Hindlimb muscle (tissue), 1 donor: Measurements from ENCODE around the gene DPEP1. TPM values are rescaled to one million over a fixed set of nuclear protein-coding genes. Genes with fewer than 3 reads are reported as not detected.
"Not testable (repeated sequence)": the region's sequence is repeated elsewhere in the genome, so short reads cannot be mapped to it uniquely, and the experiment has no call there.

ENCODE experiments used
- DNase-seq: peaks from one replicate; pipeline ENCODE4 v3.0.0-alpha.2; 2013
- polyA plus RNA-seq: library from polyadenylated mRNA; unstranded; fragments of 120-200 nt; gene quantifications from one replicate; pipeline ENCODE4 v1.2.1, GENCODE V29; 2013; ENCODE audit not compliant: insufficient read length

DPEP1 gene
- polyA plus RNA-seq, 1 donor: 0.39 TPM

DNA sequence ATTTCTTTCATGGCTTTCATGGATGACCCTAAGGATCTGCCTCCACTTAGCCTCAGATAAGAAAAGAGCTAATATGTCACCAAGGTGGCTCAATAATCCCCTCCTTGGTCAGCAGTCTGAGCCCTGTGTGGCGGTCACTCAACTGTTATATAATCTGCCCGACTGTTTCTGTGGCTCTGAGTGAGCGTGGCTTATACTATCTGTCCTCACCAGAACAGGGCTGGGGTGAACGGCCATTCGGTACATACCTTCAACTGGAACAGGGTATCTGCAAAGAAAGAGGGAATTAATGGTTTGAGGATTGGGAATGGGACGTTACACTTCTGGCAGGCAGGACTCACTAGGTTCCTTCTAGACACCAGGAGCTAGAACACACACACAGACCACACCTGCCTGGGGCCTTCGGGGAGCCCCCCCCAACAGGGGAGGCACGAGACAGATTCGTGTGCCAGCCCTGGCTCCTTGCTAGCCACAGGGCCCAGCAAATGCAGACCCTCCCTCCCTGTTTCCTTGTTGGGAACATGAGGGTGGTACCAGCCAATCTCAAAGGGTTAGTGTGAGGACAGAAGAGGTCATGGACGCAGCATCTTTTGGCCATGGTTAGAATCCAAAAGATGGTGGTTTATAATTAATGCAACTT is 40.3 kb downstream of the DPEP1 start:
- no peak for DNase-seq

GRCh38 chr16:89655062-89655643 is 41.7 kb downstream of the DPEP1 start:
- DNase-seq: no peak

DNA sequence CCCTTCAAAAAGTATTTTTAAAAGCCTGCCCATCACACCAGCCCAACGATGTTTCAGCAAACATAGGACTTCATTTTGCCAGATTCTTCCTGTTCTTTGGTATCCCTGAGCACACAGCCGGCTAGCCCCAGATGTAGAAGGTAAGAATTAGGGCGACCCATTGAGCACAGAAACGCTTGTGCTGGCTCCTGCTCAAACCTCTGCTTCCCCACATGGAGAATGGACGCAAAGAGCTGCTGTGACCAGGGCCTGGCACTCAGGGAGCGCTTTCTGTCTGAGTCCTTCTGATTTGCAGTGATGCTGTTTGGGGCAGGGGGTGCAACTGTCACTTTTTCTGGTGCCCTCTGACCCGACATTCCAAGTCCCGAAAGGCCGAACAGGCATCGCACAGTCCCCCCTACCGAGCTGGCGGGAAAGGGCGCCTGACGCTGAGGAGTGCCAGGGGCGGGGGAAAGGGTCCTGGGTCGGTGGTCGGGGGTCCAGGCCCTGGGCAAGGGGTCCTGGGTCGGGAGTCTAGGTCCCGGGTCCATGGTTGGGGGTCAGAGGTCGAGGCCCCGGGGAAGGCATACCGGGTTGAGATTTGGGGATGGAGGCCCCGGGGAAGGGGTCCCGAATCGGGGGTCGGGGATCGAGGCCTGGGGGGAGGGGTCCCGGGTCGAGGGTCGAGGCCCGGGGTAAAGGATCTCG is 43.1 kb downstream of the DPEP1 start:
- no peak for DNase-seq

GRCh38 chr16:89657442-89658220 is 44.2 kb downstream of the DPEP1 start, which contains the start of the genes CHMP1A and SPATA33:
CHMP1A (minus strand) TSS chr16:89657708; CDS start chr16:89657588, 120 bp downstream.
SPATA33 (plus strand) TSS chr16:89657836; CDS start chr16:89657912, 76 bp downstream.
- peak; percentile 94 for DNase-seq

DNA sequence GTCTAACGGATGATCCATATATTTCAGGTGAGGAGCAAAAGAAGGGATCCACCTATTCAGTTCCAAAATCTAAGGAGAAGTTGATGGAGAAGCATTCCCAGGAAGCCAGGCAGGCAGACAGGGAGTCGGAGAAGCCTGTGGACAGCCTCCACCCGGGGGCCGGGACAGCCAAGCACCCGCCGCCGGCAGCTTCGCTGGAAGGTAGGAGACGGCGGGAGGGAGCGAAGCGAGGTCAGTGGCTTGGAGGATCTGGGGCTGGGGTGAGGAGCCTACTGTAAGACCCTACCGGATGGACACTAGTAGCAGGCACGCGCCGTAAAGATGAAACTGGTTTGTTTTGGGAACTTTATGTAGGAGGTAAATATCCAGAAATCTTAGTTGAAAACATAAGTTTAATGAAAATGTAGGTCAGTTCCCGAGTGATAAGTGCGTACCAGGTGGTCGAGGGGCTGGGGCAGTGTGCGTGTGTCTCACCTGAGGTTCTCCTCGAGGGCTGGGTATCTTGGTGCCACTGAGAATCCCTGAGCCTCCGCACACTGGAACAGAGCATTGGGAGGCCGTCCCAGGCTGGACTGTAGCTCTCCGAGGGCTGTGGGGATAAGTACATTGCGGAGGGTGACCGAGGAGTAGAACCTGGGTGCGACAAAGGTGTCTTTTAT is 44.9 kb downstream of the DPEP1 start:
- no peak for DNase-seq

DNA sequence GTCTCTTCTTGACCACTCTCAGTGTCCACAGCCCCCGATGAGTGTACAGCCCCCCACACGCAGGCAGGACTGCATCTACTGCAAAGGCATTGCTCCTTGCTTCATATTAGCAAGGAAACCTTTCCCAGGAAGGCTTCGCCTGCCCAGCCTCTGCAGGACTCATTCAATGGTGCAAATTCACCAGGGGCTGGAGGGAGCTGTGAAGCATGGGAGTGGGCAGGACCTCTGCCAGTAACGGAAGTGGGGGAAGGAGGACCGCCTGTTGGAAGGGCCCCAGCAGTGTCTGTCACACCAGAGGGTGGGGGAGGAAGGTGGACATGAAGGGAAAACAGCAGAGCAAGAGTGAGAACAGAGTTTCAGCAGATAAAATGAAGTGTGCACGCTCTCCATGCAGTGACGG is 46.7 kb downstream of the DPEP1 start:
- DNase-seq: no peak

GRCh38 chr16:89661215-89661614 is 47.8 kb downstream of the DPEP1 start:
- no peak for DNase-seq

DNA sequence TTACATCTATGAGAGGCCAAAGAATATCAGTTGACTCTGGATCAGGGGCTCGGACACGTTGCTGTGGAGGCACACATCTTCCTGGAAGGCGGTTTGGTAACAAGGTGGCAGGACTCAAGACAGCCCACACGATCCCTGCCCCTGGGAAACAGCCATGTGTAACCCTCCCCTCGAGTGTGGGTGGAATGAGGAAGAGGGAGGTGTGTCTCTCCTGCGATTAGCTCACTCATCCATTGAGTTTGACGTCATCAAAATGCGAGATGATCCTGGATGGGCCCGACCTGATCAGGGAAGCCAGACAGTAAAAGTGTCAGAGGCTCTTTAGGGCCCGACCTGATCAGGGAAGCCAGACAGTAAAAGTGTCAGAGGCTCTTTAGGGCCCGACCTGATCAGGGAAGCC is 50.8 kb downstream of the DPEP1 start:
- not testable (repeated sequence) for DNase-seq

- DNase-seq: not testable (repeated sequence)
Measured at GRCh38 chr16:89667000-89667399, 53.6 kb downstream of the DPEP1 start.

DNA sequence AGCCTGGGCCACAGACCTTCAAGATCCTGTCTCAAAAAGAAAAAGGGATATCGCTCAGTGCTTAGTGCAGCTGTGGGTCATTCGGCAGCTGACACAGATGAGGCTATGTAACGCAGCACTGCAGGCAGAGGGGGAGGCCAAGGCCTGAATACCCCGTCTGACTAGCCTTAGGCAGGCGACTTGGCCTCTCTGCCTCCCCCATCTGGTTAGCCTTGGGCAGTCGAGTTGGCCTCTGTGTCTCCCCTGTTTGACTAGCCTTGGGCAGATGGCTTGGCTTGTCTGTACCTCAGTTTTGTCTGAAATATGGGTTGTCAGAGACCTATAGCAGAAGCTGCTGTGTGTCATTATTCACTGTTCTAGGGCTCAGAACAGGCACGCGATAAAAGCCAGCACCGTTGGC is 54.2 kb downstream of the DPEP1 start:
- no peak for DNase-seq

GRCh38 chr16:89668790-89669158 is 55.3 kb downstream of the DPEP1 start:
- DNase-seq: no peak

GRCh38 chr16:89669755-89670154 is 56.3 kb downstream of the DPEP1 start:
- DNase-seq: no peak

DNA sequence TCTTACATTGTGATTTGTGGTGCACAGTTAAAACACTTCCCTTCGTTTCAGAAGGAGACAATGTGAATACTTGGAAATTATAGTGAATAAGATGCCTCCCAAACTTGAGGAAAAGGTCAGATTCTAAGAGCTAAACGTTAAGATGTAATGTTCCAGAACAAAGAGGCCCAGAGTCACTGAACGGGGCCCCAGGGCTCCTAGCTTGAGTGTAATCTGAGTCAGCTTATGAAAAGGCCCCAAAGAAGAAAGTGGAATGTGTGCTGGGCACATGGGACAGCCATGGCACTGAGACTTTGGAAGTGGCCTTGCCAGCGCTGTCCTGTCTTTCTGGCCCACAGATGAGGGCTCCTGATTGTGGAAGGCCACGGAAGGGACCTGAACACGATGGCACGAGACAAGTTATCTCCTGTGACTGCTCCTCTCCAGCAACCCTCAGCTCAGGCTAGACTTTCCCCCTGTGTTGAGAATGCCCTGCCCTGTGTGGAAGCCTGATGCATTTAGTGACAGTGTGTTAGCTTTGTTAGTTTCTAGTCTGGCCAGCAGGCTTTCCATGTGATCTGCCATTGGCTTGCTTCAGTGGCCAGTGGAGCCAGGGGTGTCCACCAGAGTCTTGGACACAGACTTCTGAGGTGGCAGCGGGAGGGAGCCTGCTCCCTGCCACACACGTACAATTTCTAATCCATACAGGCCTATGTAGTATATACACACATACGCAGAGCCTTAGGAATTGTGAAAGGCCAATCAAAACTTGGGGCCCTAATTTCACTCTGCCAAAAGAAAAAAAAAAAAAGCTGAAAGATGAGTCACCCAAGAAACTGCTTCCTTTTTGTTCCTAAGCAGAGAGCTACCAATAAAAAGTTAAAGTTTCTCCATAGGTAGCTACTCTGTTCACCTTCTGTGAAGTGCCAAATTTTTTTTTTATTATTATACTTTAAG is 57.3 kb downstream of the DPEP1 start:
- no peak for DNase-seq

DNA sequence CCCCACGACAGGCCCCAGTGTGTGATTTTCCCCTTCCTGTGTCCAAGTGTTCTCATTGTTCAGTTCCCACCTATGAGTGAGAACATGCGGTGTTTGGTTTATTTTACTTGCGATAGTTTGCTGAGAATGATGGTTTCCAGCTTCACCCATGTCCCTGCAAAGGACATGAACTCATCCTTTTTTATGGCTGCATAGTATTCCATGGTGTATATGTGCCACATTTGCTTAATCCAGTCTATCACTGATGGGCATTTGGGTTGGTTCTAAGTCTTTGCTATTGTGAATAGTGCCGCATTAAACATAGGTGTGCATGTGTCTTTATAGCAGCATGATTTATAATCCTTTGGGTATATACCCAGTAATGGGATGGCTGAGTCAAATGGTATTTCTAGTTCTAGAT is 58.1 kb downstream of the DPEP1 start:
- not testable (repeated sequence) for DNase-seq

GRCh38 chr16:89672177-89672941 is 58.9 kb downstream of the DPEP1 start:
- no peak for DNase-seq

GRCh38 chr16:89678258-89678657 is 64.8 kb downstream of the DPEP1 start:
- DNase-seq: no peak

DNA sequence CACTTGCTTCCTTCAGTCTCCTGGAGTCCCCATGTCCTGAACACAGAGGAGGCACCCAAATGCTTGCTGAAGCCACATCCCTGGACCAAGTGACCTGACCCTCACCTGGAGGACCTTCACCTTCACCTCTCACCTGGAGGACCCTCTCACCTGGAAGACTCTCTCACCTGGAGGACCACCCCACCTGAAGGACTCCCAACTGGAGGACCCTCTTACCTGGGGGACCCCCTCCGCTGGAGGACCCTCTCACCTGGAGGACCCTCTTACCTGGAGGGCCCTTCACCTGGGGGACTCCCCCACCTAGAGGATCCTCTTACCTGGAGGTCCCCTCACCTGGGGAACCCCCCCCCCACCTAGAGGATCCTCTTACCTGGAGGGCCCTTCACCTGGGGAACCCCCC is 72.5 kb downstream of the DPEP1 start:
- DNase-seq: no peak

- DNase-seq: peak; percentile 94
Measured at GRCh38 chr16:89686520-89687091, 73.2 kb downstream of the DPEP1 start, which contains the start of gene CDK10. CDK10 (plus strand) TSS chr16:89686689; CDS start chr16:89686711, 22 bp downstream.

DNA sequence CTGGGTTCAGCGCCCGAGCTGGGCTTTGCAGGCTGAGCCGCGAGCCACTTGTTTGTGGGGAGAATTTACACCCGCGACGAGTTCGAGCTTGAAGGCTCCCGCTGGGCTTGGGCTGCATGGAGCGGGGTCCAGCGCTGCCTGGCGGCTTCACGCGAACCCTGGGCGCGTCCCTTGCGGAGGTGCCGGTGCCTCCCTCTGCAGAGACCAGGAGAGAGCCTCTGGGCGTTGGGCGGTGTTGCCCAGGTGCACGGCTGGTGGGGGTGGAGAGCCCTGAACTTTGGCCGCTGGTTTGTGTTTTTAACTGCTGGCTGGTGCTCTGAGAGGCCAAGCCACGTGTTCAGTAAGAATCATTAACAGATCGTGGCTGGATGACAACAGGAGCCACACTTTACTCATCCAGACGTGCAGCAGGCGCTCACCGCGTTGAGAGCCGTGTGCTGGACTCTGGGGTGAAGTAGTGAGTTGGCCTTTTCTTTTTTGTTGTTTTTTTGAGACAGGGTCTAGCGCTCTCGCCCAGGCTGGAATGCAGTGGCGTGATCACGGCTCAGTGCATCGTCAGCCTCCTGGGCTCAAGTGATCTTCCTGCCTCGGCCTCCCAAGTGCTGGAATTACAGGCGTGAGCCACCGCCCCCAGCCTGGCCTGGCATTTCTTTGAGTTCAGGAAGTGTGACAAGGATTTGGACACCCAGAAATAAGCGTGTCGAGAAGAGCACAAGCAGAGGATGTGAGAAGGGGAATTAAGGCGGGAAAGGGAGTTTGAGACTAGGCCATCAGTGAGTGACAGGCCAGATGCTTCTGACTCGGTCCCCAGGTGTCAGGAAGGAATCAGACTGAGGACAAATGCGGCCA is 73.9 kb downstream of the DPEP1 start:
- no peak for DNase-seq
